ENCODE data around the gene FGFR2. TPM values are rescaled to one million over a fixed set of nuclear protein-coding genes. Genes with fewer than 3 reads are reported as not detected.

The FGFR2 gene
- total RNA-seq, 1 experiment from 2014 or later = 19.7 TPM

DNA sequence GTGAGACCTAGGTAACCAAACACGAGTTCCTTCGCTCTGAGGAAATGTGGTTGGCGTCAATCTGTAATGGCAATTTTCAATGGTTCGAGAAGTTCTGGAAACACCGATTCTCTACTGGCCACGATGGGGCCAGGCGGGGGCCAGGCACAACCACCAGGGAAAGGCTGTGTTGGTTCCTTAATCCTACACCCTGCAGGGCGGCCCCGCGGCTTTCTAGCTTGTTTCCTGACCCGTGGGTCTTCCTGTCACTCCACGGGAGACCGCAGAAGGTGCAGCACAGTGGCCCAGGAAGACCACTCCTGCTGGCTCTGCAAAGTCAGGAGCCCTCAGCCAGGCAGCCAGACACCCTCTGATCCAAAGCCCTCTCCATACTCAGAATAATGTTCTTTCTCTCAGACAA lies 113.4 kb downstream of the FGFR2 start:
- no peak overlapping the region for H3K4me2 ChIP-seq (ENCODE audit: low read length)
- H3K27me3 ChIP-seq (ENCODE audit: insufficient read depth, low read length) = no peaks in the 10 kb centered on the region
- POLR2A ChIA-PET = no interaction called here
- H3K4me3 ChIP-seq (replicated peaks in 1 of 2; ENCODE audit: low read depth in 1 of 2, low read length in 2 of 2) = no peak overlapping the region
- ATAC-seq (no peak), DNase-seq (ENCODE audit: low read depth, low spot score) (no peak)
- intact Hi-C loops (cut with micrococcal nuclease) = no loop called here
- TF ChIP-seq EZH2phosphoT487 (IDR thresholded peaks at IDR 0.05; ENCODE audit: borderline replicate concordance) = no peak
- no peak for TF ChIP-seq RAD21 (IDR thresholded peaks at IDR 0.05; ENCODE audit: low read depth)
- no peak for TF ChIP-seq EZH2 (IDR thresholded peaks at IDR 0.05)
- TF ChIP-seq JUND (IDR thresholded peaks at IDR 0.05) = no peak
- no peak for TF ChIP-seq ELF1 (IDR thresholded peaks at IDR 0.05; ENCODE audit: borderline replicate concordance, low read depth)
- TF ChIP-seq, protein P1, sequence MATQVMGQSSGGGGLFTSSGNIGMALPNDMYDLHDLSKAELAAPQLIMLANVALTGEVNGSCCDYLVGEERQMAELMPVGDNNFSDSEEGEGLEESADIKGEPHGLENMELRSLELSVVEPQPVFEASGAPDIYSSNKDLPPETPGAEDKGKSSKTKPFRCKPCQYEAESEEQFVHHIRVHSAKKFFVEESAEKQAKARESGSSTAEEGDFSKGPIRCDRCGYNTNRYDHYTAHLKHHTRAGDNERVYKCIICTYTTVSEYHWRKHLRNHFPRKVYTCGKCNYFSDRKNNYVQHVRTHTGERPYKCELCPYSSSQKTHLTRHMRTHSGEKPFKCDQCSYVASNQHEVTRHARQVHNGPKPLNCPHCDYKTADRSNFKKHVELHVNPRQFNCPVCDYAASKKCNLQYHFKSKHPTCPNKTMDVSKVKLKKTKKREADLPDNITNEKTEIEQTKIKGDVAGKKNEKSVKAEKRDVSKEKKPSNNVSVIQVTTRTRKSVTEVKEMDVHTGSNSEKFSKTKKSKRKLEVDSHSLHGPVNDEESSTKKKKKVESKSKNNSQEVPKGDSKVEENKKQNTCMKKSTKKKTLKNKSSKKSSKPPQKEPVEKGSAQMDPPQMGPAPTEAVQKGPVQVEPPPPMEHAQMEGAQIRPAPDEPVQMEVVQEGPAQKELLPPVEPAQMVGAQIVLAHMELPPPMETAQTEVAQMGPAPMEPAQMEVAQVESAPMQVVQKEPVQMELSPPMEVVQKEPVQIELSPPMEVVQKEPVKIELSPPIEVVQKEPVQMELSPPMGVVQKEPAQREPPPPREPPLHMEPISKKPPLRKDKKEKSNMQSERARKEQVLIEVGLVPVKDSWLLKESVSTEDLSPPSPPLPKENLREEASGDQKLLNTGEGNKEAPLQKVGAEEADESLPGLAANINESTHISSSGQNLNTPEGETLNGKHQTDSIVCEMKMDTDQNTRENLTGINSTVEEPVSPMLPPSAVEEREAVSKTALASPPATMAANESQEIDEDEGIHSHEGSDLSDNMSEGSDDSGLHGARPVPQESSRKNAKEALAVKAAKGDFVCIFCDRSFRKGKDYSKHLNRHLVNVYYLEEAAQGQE (IDR thresholded peaks at IDR 0.05; ENCODE audit: low read depth) = no peak
- TF ChIP-seq ZNF274 (IDR thresholded peaks at IDR 0.05; ENCODE audit: low read depth, low read length) = no peak
- no peak for TF ChIP-seq CBX3 (IDR thresholded peaks at IDR 0.05; ENCODE audit: low read depth)
- no peak for TF ChIP-seq SP1 (IDR thresholded peaks at IDR 0.05; ENCODE audit: low read depth)
- TF ChIP-seq SRF (IDR thresholded peaks at IDR 0.05; ENCODE audit: low read depth) = no peak
- TF ChIP-seq ATF3 (IDR thresholded peaks at IDR 0.05) = no peak
- no peak for TF ChIP-seq POLR2AphosphoS5 (IDR thresholded peaks at IDR 0.05; ENCODE audit: low read depth, low read length)
- TF ChIP-seq, protein P2, sequence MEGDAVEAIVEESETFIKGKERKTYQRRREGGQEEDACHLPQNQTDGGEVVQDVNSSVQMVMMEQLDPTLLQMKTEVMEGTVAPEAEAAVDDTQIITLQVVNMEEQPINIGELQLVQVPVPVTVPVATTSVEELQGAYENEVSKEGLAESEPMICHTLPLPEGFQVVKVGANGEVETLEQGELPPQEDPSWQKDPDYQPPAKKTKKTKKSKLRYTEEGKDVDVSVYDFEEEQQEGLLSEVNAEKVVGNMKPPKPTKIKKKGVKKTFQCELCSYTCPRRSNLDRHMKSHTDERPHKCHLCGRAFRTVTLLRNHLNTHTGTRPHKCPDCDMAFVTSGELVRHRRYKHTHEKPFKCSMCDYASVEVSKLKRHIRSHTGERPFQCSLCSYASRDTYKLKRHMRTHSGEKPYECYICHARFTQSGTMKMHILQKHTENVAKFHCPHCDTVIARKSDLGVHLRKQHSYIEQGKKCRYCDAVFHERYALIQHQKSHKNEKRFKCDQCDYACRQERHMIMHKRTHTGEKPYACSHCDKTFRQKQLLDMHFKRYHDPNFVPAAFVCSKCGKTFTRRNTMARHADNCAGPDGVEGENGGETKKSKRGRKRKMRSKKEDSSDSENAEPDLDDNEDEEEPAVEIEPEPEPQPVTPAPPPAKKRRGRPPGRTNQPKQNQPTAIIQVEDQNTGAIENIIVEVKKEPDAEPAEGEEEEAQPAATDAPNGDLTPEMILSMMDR (IDR thresholded peaks at IDR 0.05 in 2 of 3, conservative IDR thresholded peaks at IDR 0.05 in 1 of 3; ENCODE audit: borderline replicate concordance in 1 of 3, insufficient read depth in 1 of 3, low read depth in 2 of 3, low read length in 2 of 3) = no peak
- TF ChIP-seq EGR1 (IDR thresholded peaks at IDR 0.05; ENCODE audit: low read depth) = no peak
- no peak for TF ChIP-seq CEBPB (IDR thresholded peaks at IDR 0.05; ENCODE audit: low read depth)
- TF ChIP-seq POLR2A (IDR thresholded peaks at IDR 0.05; ENCODE audit: borderline replicate concordance, extremely low read depth, insufficient read depth, insufficient read length) = no peak
- TF ChIP-seq YY1 (IDR thresholded peaks at IDR 0.05; ENCODE audit: extremely low read depth, insufficient replicate concordance, low read depth, low read length) = no peak
- no peak for TF ChIP-seq MAX (IDR thresholded peaks at IDR 0.05)
- TF ChIP-seq TCF7L2 (IDR thresholded peaks at IDR 0.05; ENCODE audit: borderline replicate concordance, extremely low read depth, insufficient read depth, insufficient read length) = no peak
- H3K9me3 ChIP-seq (ENCODE audit: control insufficient read depth in 1 of 2, insufficient read depth in 1 of 2, low read depth in 1 of 2, low read length in 2 of 2) = no peaks in the 10 kb centered on the region
- no peak overlapping the region for H2AFZ ChIP-seq (ENCODE audit: low read depth, low read length, poor library complexity, severe bottlenecking)
- RAD21 ChIA-PET (ENCODE audit: low non-redundant PET in 1 of 2, low total read pairs in 2 of 2, uncharacterized antibody in 2 of 2, unreplicated experiment in 2 of 2) = no interaction called here
- no peaks in the 10 kb centered on the region for H3K79me2 ChIP-seq (ENCODE audit: insufficient read depth, low read length)
- no peaks in the 10 kb centered on the region for H3K4me1 ChIP-seq (ENCODE audit: control insufficient read depth in 1 of 2, insufficient read depth in 2 of 2, low read length in 2 of 2)
- H3K27ac ChIP-seq (ENCODE audit: low read depth, low read length) = no peak overlapping the region
- no peak overlapping the region for H3K9ac ChIP-seq (ENCODE audit: low read length)
- H3K36me3 ChIP-seq (ENCODE audit: control insufficient read depth in 1 of 2, insufficient read depth in 2 of 2, low read length in 2 of 2) = 0 out of 4 replicates have a peak, but pooled peaks cover 0 to 3% of the 10 kb centered on the region in 2 experiments
- no peaks in the 10 kb centered on the region for H3K9me2 ChIP-seq (ENCODE audit: insufficient read depth)
- H4K20me1 ChIP-seq (ENCODE audit: insufficient read depth) = no peaks in the 10 kb centered on the region
- CTCF ChIA-PET = no interaction called here
- BruUV-seq (replicated peaks) = no TSS peak
